ACHN (cell line): ENCODE measurements around the gene MPND.

Source experiments
- DNase-seq: peaks from one replicate; pipeline ENCODE4 v3.0.0-alpha.2; 2015
- in situ Hi-C: cut with HindIII; loops from 2 replicates; pipeline ENCODE4 v1.10.0; 2017; ENCODE audit warnings: low sequenced_read_pairs, low pct_ligation_motif_present, low pct_unique_long_range_greater_than_20kb

The MPND gene

DNA sequence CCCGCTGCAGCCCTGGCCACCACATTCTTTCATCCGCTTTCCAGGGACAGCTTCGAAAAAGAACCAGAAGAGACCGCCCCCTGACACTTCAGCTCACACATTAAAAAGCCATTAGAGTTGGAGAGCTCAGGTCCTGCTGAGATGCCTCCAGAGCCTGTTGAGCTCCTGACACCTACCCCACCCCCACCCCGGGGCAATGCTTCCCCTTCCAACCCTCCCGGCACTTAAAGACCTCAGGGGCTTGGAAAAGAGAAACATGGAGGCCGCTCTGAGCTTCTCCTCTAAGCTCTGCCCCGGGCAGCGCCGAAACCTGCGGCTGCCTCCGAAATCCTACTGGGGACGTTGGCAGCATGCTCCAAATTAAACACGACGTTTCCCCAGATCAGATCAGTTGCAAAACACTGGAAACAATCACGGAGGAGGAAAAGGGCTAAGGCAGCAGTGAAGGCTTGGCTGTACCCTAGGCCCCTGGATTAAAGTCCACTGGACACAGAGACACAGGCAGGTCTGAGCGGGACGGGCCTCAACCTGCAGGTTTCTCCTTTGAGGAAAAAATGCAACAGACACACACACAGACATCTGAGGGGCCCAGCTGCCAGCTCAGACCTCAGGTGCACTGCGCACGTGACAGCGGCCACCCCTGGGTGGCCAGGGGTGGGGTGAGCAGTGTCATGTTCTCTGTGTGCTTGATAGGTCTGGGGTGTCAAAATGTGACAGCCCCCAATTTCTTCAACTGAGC, 47.4 kb downstream of the MPND start:
- in situ Hi-C loops: no loop called here
- DNase-seq: no peak

DNA sequence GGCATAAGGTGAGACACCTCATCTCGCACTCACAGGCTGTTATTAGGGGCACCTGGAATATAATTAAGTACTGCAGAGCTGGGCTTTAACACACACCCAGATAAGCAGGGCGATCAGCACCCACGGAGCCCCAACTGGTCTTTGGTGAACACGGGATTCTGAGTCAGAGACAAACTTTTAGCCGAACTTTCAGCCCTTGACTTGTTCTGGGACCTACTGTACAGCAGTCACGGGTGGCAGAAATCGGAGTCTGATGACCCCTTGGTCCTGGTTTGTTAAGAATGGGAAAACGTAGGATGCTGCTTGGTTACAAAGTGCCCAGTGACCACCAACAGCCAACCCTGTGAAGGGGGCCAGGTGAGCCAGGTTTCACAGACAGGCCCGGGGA, 47.9 kb downstream of the MPND start:
- DNase-seq: no peak
- in situ Hi-C loops: no loop called here

DNA sequence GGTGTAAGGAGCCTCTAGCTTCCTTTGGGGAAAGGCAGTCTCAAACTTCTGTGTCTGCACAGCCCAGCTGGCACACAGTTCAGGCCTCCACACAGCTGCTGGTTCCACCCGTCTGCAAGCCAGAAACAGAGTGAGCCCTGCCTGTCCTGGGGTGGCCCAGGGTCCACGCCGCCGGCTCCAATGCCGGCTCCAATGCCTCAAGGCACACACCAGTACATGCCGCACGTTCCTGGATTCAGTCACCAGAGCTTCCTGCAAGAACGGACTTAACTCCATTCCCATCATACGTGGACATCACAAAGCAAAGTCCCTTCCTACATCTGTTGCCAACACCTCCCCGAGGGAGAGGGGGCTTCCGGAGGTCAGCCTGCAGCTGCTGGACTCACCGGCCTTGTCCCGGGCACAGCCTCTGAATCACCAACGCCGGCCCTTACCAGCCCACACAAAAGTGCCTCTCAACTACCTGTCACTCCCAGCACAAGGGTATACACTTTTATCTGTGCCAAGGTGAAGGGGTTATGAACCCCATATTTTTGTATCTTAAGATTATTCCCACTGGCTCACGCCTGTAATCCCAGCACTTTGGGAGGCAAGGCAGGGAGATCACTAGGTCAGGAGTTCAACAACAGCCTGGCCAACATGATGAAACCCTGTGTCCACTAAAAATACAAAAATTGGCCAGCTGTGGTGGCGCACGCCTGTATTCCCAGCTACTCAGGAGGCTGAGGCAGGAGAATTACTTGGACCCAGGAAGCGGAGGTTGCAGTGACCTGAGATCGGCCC, 48.5 kb downstream of the MPND start:
- no peak for DNase-seq
- in situ Hi-C loops: no loop called here

DNA sequence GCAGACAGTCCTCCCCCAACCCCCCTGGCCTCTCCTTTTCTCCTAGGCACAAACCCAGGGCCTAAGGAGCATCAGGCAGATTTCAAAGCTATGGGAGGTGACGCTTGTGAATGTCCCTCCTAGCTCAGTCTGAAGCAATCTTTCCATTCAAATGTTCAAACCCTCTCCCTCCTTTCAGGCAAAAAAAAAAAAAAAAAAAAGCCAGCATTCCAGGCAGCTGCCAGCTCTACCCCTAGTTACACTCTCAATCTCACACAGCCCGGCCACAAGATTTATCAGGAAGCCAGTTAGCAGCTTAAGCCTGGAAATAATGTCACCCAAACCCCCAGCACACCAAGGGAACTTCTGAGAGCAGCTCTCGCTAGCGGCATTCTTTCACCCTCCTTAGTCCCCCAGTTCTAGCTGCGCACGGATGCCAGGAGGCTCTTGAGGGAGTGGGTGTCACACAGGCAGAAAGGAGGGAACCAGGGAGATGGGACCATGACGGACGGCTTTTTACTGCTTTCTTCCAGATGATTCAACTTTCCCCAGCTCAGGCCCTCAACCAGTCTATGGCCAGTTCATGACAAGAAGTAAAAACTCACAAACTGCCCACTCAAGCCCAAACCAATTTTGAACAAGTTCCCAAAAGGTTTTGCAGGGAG, 50.7 kb downstream of the MPND start:
- DNase-seq: no peak
- in situ Hi-C loops: no loop called here

DNA sequence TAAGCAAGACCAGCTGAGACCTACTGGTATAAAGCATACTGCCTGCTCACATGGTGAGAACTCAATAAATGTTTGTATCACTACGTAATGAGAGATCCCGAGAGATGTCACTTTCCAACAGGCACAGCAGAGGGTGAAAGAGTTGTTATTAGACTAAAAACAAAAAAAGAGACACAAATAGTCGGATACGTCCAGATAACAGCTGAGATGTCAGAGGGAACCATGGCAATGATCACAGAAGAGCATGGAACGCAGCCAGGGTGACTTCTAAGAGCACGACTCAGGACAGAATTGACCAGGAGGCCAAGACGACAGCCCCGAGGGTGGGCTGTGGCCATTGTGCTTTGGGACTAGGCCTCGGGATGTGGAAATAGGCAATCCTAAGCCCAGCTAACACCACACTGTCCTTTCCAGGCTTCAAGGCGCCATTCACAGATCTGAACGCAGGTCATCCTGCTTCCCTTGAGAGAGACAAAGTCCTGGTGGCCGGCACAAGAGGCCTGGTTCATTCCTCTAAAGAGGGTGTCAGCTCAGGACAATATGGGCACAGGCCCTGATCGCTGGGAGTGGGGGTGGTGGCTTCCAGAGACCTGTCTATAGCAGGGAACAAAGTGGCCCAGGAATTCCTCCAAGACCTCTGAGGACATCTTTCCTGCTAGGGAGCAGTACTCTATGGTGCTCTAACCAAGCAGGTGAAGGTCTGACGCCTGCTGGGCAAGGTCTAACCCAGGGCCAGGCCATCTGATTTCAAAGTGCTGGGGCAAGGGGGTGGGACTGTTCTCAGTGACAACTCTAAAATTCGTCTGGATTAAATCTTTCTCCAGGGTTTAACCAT, 53.8 kb downstream of the MPND start:
- in situ Hi-C loops: no loop called here
- DNase-seq: no peak

DNA sequence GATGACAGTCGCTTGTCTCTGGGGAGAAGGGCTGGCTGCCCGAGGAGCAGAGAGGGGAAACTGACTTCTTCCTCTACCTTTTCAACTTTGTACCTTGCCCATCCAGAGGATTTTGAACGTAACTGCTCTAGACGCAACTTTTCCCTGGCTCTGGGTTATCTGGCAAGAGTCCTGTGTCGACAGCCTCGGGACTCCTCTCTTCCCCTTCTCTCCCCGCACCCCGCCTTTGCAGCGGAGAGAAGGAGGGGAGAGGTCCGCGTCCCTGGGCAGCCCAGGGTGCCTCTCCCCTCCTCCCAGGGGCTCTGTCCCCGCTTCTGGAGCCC, 56.4 kb downstream of the MPND start:
- in situ Hi-C loops: no loop called here
- peak; percentile 30 for DNase-seq

DNA sequence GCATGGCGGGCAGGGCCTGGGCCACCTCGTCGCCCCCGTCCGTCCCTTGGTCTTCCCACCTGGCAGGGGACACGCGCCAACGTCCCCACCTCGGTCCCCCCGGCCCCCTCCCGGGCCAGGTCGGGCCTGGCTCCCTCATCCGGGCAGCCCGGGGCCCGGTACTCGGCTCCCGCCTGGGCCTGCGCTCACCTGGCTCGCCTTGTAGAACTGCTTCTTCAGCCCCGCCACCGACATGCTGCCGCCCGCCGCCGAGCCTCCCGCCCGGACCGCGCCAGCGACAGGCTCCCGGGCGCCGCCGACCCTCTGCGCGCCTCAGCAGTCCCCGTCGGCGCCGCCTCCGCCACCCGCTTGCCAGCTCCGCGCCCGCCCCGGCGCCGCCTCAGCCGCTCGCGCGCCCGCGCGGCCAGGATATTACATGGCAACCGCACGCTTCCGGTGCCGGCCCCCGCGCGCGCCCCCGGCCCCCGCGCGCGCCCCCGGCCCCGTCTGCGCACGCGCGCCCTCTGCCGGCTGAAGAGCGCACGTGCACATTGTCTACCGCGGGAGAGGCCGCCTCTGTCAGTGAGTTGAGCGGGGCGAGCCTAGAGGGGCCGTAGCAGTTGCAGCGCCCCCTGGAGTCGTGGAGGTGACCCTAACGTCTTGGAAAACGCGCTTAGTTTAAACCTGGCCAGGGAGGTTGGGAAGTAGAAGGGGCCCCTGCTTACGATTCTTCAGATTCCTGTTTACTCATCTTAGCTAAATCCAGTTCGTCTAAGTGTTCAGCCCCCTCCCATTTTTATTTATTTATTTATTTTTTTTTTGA, 57.0 kb downstream of the MPND start, which contains the start of gene SH3GL1:
SH3GL1 (minus strand) TSS at position 413 of the 802 bp plus-strand sequence; CDS start at position 234, 179 bp downstream.
- in situ Hi-C loops: no loop called here
- DNase-seq: peak; percentile 87

DNA sequence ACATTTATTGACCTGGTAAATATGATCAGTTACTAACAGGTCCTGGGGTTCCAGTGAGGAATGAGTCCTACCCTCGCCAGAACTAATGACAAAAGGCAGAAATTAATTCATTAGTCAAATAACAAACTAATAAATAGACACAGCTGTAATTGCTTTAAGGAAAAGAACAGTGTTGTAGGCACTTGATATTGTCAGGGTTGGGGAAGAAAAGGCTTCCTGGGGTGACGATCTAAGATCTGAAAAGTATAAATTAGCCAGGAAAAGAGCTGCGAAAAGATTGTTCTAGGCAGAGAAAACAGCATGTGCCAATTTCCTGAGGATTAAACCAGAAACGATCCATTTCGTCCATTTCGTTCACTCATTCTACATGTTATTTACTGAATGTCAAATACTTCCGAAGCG, 58.4 kb downstream of the MPND start:
- no peak for DNase-seq
- in situ Hi-C loops: no loop called here

DNA sequence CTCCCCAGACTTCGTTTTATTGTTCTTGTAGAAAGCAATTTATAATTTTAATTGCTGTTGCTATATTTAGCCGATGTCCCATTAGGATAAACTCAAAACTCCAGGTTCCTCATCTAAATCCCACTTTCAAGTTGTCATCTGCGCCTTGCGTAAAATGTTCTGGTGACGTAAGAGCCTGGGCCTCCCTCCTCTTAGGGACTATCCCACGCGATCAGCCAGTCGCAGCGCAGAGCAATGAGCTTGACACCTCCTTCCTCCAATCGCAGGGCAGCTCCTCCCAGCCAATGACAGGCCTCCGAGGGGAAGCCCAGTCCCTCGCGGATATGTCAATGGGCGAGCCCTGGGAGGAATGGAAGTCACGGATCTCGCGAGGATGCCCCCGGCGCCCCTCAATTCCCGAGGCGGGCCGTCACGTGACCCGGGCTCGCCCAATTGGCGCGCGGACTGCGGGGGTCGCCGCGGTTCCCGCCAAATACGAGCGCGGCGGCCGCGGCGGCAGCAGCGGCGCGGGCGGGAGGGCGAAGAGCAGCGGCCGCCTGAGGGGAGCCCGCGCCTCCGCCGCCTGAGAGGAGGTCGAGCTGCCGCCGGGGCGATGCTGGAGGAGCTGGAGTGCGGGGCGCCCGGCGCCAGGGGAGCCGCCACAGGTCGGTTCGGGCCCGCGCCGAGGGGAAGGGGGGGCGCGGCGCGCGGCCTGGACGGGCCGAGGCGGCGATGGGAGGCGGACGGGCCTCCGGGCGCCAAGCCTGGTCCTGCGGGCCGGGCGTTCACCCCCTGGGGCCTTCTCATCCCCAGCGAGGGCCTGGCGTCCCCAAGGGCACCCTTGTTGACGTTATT, 59.0 kb downstream of the MPND start, which contains the start of gene CHAF1A:
CHAF1A (plus strand) TSS at position 470 of the 834 bp plus-strand sequence; CDS start at position 593, 123 bp downstream.
- peak; percentile 99 for DNase-seq
- in situ Hi-C loops: no loop called here

DNA sequence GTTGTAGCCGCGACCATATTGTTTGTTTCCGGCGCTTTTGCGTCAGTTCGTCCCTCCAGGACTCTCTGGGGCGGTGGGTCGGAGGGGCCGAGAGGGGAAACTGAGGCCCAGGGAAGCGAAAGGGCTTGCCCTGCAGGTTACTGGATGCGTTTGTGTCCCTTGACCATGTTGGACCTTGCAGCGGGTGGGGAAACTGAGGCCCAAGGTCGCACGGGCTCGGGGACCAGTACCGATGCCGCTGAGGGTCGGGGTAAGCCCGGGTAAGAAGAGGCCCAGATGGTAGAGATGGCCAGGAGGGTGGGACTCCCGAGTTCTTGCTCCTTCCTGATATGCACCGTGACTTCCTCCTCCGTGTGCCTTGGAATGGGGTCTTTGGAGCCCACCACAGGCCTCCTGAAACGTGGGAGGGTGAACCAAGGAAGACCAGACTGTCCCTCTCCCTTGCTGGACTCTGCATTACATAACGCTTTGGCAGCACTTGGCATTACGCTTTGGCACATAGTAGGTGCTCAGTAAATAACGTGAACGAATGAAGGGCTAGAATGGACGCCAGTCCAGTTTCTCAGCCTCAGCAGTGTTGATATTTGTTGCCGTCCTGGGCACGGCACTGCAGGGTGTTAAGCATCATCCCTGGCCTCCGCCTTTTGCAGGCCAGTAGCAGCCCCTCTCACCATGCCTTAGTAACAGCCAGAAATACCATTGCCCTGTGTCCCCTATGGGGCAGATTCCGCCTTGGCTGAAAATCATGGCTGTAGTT, 59.8 kb downstream of the MPND start:
- in situ Hi-C loops: no loop called here
- DNase-seq: no peak

DNA sequence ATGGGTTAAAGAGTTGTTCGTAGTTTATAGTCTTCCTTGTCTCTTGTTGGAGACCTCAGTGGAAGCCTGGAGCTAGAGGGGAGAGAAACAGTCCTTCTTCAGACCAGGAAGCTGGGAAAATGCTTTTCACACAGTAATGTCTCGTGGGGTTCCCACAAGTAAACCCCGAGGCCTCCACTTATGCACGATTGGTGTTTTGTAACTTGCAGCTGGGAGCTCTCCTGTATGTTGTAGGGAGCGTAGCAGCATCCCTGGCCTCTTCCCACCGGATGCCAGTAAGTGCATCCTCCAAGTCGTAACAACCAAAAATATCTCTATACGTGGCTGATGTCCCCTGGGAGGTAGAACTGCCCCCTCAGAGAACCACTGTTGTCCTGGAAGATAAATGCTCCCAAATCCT, 62.6 kb downstream of the MPND start:
- DNase-seq: no peak
- in situ Hi-C loops: no loop called here

DNA sequence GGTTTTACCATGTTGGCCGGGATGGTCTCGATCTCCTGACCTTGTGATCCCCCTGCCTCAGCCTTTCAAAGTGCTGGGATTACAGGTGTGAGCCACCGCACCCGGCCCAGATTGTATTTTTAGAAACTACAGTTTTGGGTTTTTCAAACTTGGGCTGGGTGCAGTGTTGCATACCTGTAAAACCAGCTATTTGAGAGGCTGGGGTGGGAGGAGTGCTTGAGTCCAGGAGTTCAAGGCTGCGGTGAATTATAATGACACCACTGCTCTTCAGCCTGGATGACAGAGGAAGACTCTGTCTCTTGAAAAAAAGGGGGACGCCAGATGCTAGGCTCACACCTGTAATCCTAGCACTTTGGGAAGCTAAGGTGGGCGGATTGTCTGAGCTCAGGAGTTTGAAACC, 63.3 kb downstream of the MPND start:
- in situ Hi-C loops: no loop called here
- no peak for DNase-seq

DNA sequence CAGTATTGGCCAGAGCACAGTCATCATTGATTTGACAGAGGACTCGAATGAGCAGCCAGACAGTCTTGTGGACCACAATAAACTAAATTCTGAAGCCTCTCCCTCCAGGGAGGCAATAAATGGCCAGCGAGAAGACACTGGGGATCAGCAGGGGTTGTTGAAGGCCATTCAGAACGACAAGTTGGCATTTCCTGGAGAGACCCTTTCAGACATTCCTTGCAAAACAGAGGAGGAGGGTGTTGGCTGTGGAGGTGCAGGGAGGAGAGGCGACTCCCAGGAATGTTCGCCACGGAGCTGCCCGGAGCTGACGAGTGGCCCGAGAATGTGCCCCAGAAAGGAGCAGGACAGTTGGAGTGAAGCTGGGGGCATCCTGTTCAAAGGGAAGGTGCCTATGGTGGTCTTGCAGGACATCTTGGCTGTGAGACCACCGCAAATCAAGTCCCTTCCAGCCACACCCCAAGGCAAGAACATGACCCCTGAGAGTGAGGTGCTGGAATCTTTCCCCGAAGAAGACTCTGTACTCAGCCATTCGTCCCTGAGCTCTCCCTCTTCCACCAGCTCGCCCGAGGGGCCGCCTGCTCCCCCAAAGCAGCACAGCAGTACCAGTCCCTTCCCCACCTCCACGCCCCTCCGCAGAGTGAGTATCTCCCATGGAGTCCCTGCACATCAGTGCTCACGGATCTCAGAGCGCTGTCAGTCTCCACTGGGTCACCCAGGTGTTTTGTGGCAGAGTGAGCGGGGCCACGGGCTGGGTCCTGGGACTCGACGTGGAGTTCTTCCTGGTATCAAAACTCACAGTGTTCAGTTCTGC, 66.0 kb downstream of the MPND start:
- in situ Hi-C loops: no loop called here
- no peak for DNase-seq
